PFSK-1 (cell line): ENCODE measurements around the gene PNLIPRP2.

Experiments
- FOXP2 ChIP-seq: optimal IDR thresholded peaks from 2 replicates; pipeline ENCODE3; 2011; ENCODE audit warnings: borderline replicate concordance, control low read depth, inconsistent platforms; ENCODE audit not compliant: insufficient read depth; ENCODE audit errors: extremely low read length, extremely low read depth
- POLR2AphosphoS5 ChIP-seq: IDR thresholded peaks from 2 replicates; pipeline ENCODE4 v1.6.1; 2012; ENCODE audit warnings: low read depth, mild to moderate bottlenecking, control low read depth, low read length, moderate library complexity
- SIN3A ChIP-seq: IDR thresholded peaks from 2 replicates; pipeline ENCODE4 v1.6.1; 2012; ENCODE audit warnings: mild to moderate bottlenecking, low read length, moderate library complexity, borderline replicate concordance; ENCODE audit not compliant: insufficient read depth
- TAF1 ChIP-seq: IDR thresholded peaks from 2 replicates; pipeline ENCODE4 v1.6.1; 2012; ENCODE audit warnings: low read length, control low read depth, borderline replicate concordance; ENCODE audit not compliant: insufficient read depth
- TF ChIP-seq, protein P1 (sequence below), 2 experiments: IDR thresholded peaks; 2 replicates each; pipeline versions ENCODE4 v1.6.1 to v1.8.0; 2011 to 2012; ENCODE audit warnings: low read depth in 2 of 2, low read length in 2 of 2, control low read depth in 1 of 2, inconsistent platforms in 1 of 2, mild to moderate bottlenecking in 1 of 2, moderate library complexity in 1 of 2; ENCODE audit not compliant: insufficient read depth in 1 of 2

PNLIPRP2 gene

GRCh38 chr10:116606061-116606483 lies 14.7 kb upstream of the PNLIPRP2 start:
- no peak for TF ChIP-seq POLR2AphosphoS5
- no peak for TF ChIP-seq FOXP2
- no peak for TF ChIP-seq SIN3A
- TF ChIP-seq, protein P1, sequence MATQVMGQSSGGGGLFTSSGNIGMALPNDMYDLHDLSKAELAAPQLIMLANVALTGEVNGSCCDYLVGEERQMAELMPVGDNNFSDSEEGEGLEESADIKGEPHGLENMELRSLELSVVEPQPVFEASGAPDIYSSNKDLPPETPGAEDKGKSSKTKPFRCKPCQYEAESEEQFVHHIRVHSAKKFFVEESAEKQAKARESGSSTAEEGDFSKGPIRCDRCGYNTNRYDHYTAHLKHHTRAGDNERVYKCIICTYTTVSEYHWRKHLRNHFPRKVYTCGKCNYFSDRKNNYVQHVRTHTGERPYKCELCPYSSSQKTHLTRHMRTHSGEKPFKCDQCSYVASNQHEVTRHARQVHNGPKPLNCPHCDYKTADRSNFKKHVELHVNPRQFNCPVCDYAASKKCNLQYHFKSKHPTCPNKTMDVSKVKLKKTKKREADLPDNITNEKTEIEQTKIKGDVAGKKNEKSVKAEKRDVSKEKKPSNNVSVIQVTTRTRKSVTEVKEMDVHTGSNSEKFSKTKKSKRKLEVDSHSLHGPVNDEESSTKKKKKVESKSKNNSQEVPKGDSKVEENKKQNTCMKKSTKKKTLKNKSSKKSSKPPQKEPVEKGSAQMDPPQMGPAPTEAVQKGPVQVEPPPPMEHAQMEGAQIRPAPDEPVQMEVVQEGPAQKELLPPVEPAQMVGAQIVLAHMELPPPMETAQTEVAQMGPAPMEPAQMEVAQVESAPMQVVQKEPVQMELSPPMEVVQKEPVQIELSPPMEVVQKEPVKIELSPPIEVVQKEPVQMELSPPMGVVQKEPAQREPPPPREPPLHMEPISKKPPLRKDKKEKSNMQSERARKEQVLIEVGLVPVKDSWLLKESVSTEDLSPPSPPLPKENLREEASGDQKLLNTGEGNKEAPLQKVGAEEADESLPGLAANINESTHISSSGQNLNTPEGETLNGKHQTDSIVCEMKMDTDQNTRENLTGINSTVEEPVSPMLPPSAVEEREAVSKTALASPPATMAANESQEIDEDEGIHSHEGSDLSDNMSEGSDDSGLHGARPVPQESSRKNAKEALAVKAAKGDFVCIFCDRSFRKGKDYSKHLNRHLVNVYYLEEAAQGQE (IDR thresholded peaks at IDR 0.05; ENCODE audit: insufficient read depth in 1 of 2, low read depth in 2 of 2, low read length in 2 of 2) = no peak
- TF ChIP-seq TAF1 = no peak

DNA sequence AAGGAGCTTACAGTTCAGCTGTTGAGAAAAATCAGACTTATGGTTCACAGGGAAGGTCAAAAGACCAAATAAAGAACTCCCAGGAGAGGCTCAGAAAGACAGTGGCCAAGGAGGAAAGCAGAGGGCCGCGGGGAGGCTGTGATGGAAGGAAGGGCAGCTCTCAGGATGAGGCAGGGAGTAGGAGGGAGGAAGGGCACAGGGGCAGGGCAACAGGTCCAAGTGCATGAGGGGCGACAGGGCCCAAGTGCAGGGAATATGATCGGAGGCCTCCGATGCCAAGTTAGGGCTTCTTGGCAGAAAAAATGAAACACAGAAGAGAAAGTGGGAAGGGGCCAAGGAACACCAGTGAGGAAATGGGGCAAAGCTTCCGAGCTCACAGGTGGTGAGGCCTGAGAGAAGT lies 13.4 kb upstream of the PNLIPRP2 start:
- no peak for TF ChIP-seq FOXP2
- no peak for TF ChIP-seq TAF1
- TF ChIP-seq, protein P1 (IDR thresholded peaks at IDR 0.05; ENCODE audit: insufficient read depth in 1 of 2, low read depth in 2 of 2, low read length in 2 of 2) = no peak
- TF ChIP-seq SIN3A = no peak

GRCh38 chr10:116608686-116609594 lies 11.8 kb upstream of the PNLIPRP2 start:
- TF ChIP-seq POLR2AphosphoS5 (no peak), TAF1 (no peak)

DNA sequence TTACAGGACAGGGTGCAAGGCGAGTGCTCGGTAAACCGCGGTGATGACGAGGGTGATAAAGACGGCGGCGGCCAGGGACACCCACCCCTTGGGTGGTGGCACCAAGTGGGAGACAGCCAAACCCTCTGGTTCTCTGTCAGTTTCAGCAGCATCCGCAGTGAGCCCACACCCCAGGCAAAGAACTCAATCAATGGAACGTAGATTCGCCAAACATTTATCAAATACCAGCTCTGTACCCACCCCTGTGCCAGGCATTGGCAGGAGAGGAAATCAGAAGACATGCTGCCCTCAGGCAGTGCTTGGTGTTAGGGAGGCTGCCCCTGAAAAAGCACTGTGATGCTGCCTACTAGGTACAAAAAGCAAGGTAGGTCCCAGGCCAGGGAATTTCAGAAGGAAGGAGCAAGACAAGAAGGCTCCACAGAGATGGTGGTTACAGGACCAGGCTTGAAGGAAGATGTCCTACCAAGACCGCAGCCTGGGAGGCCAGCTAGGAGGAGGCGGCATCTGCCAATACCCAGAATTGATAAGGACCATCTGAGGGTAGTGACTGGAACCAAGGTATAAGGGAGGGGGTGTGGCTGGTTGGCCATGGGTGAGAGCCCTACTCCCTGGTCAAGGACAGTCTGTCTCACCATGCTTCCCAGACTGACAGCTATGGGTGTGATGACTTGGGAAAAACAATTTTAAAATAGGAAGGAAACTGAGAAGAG lies 10.2 kb upstream of the PNLIPRP2 start:
- no peak for TF ChIP-seq FOXP2

- TF ChIP-seq POLR2AphosphoS5 (no peak), TAF1 (no peak), FOXP2 (no peak), SIN3A (no peak)
- TF ChIP-seq, protein P1 (IDR thresholded peaks at IDR 0.05; ENCODE audit: insufficient read depth in 1 of 2, low read depth in 2 of 2, low read length in 2 of 2) = no peak
These were observed 9.6 kb upstream of the PNLIPRP2 start for GRCh38 chr10:116611153-116611545.
